GM06990 (cell line): ENCODE measurements around the gene TUBAL3.

ENCODE experiments used
- DNase-seq: peaks from one replicate; pipeline ENCODE4 v3.0.0-alpha.2; 2011; ENCODE audit not compliant: insufficient read length; ENCODE audit errors: extremely low read depth
- H3K27me3 ChIP-seq: replicated peaks from 2 replicates; pipeline ENCODE4 v1.6.0; 2011; ENCODE audit warnings: low read length; ENCODE audit not compliant: control insufficient read depth, insufficient read depth
- H3K36me3 ChIP-seq: 2 replicates; pipeline ENCODE4 v1.5.1; 2011; ENCODE audit warnings: low read length; ENCODE audit not compliant: control insufficient read depth, insufficient read depth
- H3K4me3 ChIP-seq: replicated peaks from 2 replicates; pipeline ENCODE4 v1.5.1; 2011; ENCODE audit warnings: low read depth, mild to moderate bottlenecking, control low read depth, low read length
- TF ChIP-seq, protein P1 (sequence below): IDR thresholded peaks from 2 replicates; pipeline ENCODE4 v1.5.1; 2011; ENCODE audit warnings: low read length, control low read depth, mild to moderate bottlenecking, inconsistent platforms; ENCODE audit not compliant: insufficient read depth, poor library complexity, severe bottlenecking

TUBAL3 gene

DNA sequence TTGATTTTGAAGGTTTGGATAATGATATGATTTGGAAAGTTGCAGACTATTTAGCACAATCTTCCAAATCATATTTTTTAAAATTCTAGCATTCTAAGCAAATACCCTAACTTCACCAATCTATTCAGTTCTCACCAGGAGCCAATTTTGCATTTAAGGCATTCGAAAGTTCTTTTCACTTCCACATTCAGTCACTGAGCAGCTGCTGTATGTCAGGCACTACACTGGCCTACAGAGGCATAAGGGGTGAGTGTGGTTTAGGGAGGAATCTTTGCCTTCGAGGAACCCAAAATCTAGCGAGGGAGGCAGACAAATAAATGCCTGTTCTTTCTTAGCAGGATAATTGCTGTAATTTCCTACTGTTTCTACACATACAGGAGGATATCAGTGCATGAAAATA, 50.6 kb downstream of the TUBAL3 start:
- no peaks in the 10 kb centered on the region for H3K27me3 ChIP-seq
- TF ChIP-seq, protein P1, sequence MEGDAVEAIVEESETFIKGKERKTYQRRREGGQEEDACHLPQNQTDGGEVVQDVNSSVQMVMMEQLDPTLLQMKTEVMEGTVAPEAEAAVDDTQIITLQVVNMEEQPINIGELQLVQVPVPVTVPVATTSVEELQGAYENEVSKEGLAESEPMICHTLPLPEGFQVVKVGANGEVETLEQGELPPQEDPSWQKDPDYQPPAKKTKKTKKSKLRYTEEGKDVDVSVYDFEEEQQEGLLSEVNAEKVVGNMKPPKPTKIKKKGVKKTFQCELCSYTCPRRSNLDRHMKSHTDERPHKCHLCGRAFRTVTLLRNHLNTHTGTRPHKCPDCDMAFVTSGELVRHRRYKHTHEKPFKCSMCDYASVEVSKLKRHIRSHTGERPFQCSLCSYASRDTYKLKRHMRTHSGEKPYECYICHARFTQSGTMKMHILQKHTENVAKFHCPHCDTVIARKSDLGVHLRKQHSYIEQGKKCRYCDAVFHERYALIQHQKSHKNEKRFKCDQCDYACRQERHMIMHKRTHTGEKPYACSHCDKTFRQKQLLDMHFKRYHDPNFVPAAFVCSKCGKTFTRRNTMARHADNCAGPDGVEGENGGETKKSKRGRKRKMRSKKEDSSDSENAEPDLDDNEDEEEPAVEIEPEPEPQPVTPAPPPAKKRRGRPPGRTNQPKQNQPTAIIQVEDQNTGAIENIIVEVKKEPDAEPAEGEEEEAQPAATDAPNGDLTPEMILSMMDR = no peak
- H3K36me3 ChIP-seq = no peaks in the 10 kb centered on the region
- no peak overlapping the region for H3K4me3 ChIP-seq
- no peak for DNase-seq

DNA sequence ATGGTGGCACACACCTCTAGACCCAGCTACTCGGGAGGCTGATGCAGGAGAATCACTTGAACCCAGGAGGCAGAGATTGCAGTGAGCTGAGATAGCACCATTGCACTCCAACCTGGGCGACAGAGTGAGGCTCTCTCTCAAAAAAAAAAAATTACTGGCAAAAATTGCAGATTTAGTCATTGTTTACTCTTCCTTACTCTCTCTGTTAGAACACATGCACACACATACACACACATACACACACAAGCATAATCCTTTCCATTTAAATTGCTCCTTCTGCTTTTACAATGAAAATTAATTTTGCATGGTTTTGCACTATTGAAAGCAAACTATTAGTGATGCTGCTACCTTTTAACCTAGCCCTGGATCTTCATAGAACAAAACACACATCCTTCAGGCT, 55.3 kb downstream of the TUBAL3 start:
- Histone ChIP-seq H3K4me3 (no peak overlapping the region), H3K27me3 (no peaks in the 10 kb centered on the region), H3K36me3 (no peaks in the 10 kb centered on the region)
- DNase-seq = no peak
- TF ChIP-seq, protein P1 = no peak

DNA sequence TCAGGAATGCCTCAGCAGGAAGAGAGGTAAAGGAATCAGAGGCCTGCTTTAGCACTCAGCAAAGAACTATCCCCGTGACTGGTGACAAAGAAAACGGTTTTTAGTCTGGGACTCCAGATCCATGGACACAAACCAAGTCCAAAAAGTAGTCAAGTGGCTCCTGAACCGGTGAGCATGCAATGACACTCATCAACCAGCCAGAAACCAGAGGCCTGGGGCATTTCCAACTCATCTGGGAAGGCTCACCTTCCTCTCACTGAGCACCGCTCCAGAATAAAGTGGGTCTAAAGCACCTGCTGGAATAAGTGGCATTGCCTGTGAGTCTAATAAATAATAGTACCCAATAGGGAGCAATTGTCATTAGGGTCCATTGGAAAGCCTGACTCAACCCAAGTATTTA, 57.7 kb downstream of the TUBAL3 start:
- no peak overlapping the region for H3K4me3 ChIP-seq

DNA sequence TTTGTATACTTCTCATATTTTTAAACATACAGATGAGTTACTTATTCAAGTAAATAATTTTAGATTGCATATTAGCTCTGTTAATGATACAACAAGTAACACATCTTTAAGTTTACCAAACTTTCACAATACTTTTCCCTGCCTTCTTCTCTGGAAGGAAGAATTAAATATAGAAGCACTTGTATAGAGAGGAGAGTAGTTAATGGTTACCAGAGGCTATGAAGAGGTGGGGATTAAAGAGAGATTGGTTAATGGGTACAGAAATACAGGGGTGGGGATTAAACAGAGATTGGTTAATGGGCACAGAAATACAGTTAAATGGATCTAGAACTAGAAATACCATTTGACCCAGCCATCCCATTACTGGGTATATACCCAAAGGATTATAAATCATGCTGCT, 59.9 kb downstream of the TUBAL3 start:
- Histone ChIP-seq H3K4me3 (no peak overlapping the region), H3K27me3 (no peaks in the 10 kb centered on the region), H3K36me3 (no peaks in the 10 kb centered on the region)
- no peak for DNase-seq
- TF ChIP-seq, protein P1 = no peak

More for the DNA sequence above, 57.7 kb downstream of the TUBAL3 start:
- Histone ChIP-seq H3K36me3 (no peaks in the 10 kb centered on the region), H3K27me3 (no peaks in the 10 kb centered on the region)
- TF ChIP-seq, protein P1 = no peak
- no peak for DNase-seq

DNA sequence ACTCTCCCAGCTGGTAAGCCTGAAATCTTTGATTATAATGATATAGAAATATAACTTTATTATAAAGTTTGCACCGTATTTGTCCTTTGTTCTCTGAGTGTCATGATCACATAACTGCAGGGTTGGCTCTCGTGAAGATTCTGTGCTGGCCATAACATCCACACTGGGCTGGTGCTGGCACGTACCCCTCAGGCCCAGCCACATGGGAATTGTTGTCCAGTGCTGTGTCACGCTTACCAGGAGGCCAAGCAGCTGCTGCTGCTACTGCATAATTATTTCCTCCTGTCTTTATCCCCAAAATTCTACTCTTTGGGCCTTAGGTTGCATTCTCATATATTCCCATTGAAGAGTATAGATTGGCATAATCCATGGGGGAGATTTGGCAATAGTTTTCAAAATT, 60.6 kb downstream of the TUBAL3 start:
- H3K36me3 ChIP-seq = no peaks in the 10 kb centered on the region
- DNase-seq = no peak
- no peaks in the 10 kb centered on the region for H3K27me3 ChIP-seq
- TF ChIP-seq, protein P1 = no peak
- H3K4me3 ChIP-seq = no peak overlapping the region

DNA sequence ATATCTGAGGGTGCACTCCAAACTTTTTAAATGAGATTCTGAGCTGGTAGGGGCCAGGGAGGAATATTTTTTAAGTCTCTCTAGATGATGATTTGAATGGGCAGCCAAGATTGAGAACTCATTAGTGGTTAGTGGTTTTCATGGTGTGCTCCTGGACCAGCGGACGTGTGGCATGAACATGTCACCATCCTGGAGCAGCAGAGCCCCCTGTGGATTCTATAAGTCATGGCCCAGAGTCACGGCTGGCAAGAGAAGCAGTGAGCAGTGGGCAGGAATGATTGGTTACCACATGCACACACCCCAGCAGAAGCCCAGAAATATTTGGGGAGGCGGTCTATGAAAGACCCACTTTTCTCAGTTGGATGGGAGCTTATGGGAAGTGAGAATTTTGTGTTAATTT, 61.1 kb downstream of the TUBAL3 start:
- Histone ChIP-seq H3K36me3 (no peaks in the 10 kb centered on the region), H3K27me3 (no peaks in the 10 kb centered on the region), H3K4me3 (no peak overlapping the region)
- DNase-seq = no peak
- TF ChIP-seq, protein P1 = peak; percentile 19
